Tibial nerve (tissue), 4 donors: ENCODE measurements around the gene SFMBT2. TPM values are rescaled to one million over a fixed set of nuclear protein-coding genes. Genes with fewer than 3 reads are reported as not detected.

Experiments used
- DNase-seq, 2 donors: peaks; one replicate each; pipeline ENCODE4 v3.0.0-alpha.2; 2019; ENCODE audit warnings: low spot score in 2 of 2
- H3K27ac ChIP-seq, 4 donors: fragments of 200-600 bp; sonication (generic) in 3 of 4; one replicate each; pipeline ENCODE4 v1.5.1; 2017 to 2019; ENCODE audit warnings: mild to moderate bottlenecking in 1 of 4
- H3K27me3 ChIP-seq, 2 donors: fragments of 200-600 bp; sonication (generic) in 1 of 2; one replicate each; pipeline versions ENCODE4 v1.5.1 to v1.6.0; 2017 to 2019
- H3K36me3 ChIP-seq, 3 donors: fragments of 200-600 bp; sonication (generic); one replicate each; pipeline ENCODE4 v1.5.1; 2018 to 2019
- H3K4me1 ChIP-seq, 4 donors: fragments of 200-600 bp; sonication (generic) in 3 of 4; one replicate each; pipeline ENCODE4 v1.5.1; 2017 to 2019
- H3K4me3 ChIP-seq, 4 donors: fragments of 200-600 bp; sonication (generic) in 3 of 4; one replicate each; pipeline ENCODE4 v1.5.1; 2017 to 2019; ENCODE audit warnings: mild to moderate bottlenecking in 1 of 4, moderate library complexity in 1 of 4
- H3K9me3 ChIP-seq, 4 donors: fragments of 200-600 bp; sonication (generic) in 3 of 4; one replicate each; pipeline ENCODE4 v1.5.1; 2017 to 2019
- CTCF ChIP-seq, 5 experiments: fragments of 200-600 bp in 3 of 5; fragments of 450-650 bp in 2 of 5; sonication (generic) in 3 of 5; IDR thresholded peaks; one replicate each; pipeline ENCODE4 v1.5.1; 2016 to 2019; ENCODE audit warnings: antibody characterized with exemption in 5 of 5, mild to moderate bottlenecking in 3 of 5, moderate library complexity in 2 of 5
- EP300 ChIP-seq, 2 donors: sonication (generic); formaldehyde crosslinking; IDR thresholded peaks; one replicate each; pipeline ENCODE4 v1.6.1; 2017; ENCODE audit warnings: antibody characterized with exemption in 2 of 2, mild to moderate bottlenecking in 1 of 2
- POLR2A ChIP-seq, 2 donors: fragments of 450-650 bp; IDR thresholded peaks; one replicate each; pipeline ENCODE4 v1.6.1; 2017; ENCODE audit warnings: antibody characterized with exemption in 2 of 2, mild to moderate bottlenecking in 2 of 2, moderate library complexity in 2 of 2
- WGBS, 2 donors: methylation state at CpG; one replicate each; pipeline ENCODE4 v1.1.5; 2018; 5-methylcytosine and 5-hydroxymethylcytosine counted together
- small RNA-seq: library from RNA; depleted of rRNA; stranded (forward); fragments of <200 nt; gene quantifications from one replicate; pipeline ENCODE3, GENCODE V24; 2016
- total RNA-seq, 4 donors: library from RNA; depleted of rRNA; stranded (reverse); fragments of >200 nt; gene quantifications; one replicate each; pipeline ENCODE4 v1.1.0, GENCODE V29; 2016

The SFMBT2 gene
- total RNA-seq, 4 donors from 2014 or later, result 10.2 to 24.0 (median 15.4) TPM

GRCh38 chr10:7111089-7111488, 299.7 kb downstream of the SFMBT2 start:
- H3K36me3 ChIP-seq, result no peaks in the 10 kb centered on the region
- no peaks in the 10 kb centered on the region for H3K27me3 ChIP-seq
- TF ChIP-seq EP300 (IDR thresholded peaks at IDR 0.05), result no peak
- TF ChIP-seq POLR2A (IDR thresholded peaks at IDR 0.05), result no peak
- no peak for TF ChIP-seq CTCF (IDR thresholded peaks at IDR 0.05)
- DNase-seq, result no peak
- peaks cover 0 to 3% (median 0%) of the 10 kb centered on the region in 4 donors for H3K9me3 ChIP-seq
- H3K4me1 ChIP-seq, result no peaks in the 10 kb centered on the region
- no peak overlapping the region for H3K27ac ChIP-seq
- 94 to 95% methylated on average over 3 of the region's 3 CpGs for WGBS, 2 donors
- no peak overlapping the region for H3K4me3 ChIP-seq

Small RNA genes lying within 50 kb of the gene (small RNA-seq; reads per million reads assigned to genes)
- gene AL590095.2 (not detected), gene COX6CP17 (not detected)
